SW480 (cell line): ENCODE data around the gene THSD4.
"Not testable (repeated sequence)": the region's sequence is repeated elsewhere in the genome, so short reads cannot be mapped to it uniquely, and the experiment has no call there.

Source experiments
- DNase-seq: peaks from one replicate; pipeline ENCODE4 v3.0.0-alpha.2; 2016; ENCODE audit warnings: low spot score

Gene THSD4

DNA sequence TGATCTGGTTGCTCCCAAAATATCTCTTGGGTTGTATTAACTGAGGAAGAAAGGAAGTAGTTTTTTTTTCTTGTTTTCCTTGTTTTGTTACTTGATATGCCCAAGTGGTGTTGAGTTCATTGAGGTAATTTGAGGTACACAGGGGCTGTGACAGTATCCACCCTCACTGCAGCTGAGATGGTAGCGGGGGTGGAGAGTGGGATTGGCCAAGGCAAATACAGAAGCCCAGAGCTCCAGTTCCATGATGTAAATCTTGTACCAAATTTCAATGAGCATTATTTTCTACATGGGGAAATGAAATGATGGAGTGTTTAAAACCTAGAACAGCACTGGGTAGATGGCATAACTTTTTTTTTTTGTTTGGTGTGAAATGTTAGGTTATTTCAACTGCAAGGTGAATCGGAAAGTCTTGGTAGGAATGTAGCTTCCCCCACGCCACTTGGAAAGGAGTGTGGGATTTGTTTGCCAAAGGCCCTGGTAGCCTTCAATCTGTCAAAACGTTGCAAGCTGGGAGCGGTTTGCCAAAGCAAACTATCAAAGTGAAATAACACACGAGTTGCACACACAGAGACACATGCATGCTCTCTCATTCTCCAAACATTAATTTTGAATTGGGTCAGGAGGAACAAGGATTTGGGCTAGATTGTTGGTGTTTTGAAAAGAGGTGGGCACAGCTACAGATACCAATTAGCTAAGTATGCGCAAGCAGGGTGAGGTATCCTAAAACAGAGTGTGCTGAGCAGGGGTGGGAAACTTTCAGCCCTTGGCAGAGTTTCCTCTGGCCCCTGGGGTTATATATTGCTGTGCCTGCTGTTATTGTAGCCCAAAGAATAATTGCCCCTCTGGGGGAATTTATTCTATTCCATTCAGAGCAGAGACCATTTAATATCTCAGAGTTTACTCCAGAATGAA, 34.6 kb downstream of the THSD4 start:
- no peak for DNase-seq

DNA sequence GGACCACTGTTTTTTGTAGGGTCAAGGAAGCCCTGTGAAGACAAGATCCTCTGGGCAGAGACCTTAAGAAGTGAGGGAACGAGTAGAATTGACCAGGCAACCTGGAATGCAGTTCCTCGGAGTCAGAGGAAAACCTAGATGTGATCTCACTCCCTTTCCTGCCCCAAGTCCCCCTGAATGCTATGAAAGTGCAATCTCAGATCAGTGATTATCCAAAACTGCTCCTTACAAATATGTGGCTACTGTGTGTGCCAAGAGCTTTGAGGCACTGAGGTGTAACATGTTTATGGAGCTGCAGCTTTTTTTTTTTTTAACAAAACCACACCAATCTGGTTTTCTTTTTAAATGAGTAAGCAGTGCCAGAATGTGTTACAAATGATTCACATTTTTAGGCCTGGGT, 35.8 kb downstream of the THSD4 start:
- no peak for DNase-seq

DNA sequence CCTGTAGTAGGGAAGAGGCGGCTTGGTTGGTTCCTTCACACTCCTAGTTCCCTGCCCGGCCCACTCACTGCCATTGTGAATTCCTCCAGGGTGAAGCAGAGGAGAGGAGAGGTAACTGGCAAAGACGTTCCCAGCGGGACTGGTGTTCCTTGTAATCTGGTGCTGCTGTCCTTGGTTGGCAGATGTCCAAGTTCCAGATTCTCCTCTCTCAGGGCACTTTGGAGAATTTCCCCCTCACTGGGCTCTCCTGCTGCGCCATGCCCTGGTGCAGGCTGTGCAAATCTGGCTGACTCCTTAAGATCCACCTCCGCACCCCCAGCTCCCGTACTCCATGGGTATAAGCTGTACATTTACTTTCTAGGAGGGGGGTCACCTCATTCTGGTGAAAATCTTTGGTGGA, 37.3 kb downstream of the THSD4 start:
- no peak for DNase-seq

- DNase-seq = no peak
These were observed 38.7 kb downstream of the THSD4 start for GRCh38 chr15:71153823-71154524.

DNA sequence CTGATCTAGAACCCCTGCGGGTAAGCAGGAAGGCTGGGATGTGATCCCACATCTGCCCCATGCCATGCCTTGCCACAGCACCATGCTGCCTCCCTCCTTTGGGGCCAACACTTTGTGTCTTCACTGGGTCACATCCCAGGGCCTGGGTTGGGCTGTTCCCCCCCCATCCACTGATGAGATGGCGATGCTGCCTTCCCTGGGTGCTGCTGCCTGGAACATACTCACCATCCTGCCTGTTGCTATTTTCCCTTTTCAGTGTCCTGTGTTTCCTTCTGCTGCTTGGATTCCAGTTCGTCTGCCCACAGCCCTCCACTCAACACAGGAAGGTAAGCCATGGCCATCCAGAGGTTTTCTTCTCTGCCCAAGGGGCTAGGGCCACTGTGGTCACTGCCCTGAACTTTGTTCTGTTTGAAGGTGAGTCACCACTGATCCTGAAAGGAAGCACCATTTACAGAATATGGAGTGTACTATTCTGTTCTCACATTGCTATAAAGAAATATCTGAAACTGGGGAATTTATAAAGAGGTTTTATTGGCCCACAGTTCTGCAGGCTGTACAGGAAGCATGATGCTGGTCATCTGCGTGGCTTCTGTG, 39.4 kb downstream of the THSD4 start:
- no peak for DNase-seq

DNA sequence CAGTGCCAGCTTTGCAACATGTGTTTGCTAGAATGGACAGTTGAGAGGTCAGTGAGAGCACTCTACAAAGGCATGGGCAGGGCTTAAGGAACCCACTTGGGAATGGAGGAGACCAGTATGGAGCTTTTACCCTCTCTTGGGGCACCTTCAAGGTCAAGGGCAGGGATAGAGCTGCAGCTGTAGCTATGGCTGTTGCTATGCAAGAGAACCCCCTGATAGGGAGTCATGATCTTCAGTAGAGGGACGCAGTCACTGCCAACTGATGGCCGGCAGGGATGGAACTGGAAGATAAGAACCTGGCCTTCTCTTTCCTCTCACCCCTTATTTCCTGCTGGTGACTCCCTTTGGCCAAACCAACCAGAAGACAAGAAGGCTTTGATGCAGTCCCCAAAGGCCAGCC, 40.3 kb downstream of the THSD4 start:
- DNase-seq = no peak

GRCh38 chr15:71160976-71161375, 45.7 kb downstream of the THSD4 start:
- DNase-seq = no peak

DNA sequence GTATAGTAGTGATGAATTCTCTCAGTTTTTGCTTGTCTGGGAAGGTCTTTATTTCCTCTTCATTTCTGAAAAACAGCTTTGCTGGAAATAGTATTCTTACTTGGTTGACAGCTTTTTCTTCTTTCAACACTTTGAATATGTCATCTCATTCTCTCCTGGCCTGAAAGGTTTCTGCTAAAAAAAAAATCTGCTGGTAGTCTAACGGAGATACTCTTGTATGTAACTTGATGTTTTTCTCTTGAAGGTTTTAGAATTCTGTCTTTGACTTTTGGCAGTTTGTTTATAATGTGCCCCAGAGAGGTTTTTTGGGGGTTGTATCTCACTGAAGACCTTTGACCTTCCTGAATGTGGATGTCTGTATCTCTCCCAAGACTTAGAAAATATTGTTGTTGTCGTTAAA, 47.0 kb downstream of the THSD4 start:
- no peak for DNase-seq

DNA sequence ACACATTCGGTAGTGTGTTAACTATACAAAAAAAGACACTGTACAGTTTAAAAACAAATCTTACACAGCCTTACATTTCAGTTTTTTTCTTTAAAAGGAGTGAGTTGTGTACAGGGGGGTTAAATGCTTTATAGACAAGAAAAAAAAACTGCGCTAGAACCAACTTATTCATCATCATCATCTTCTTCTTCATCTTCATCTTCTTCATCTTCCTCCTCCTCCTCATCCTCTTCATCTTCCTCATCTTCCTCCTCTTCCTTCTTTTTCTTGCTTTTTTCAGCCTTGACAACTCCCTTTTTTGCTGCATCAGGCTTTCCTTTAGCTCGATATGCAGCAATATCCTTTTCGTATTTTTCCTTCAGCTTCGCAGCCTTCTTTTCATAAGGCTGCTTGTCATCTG, 49.3 kb downstream of the THSD4 start:
- DNase-seq = not testable (repeated sequence)

DNA sequence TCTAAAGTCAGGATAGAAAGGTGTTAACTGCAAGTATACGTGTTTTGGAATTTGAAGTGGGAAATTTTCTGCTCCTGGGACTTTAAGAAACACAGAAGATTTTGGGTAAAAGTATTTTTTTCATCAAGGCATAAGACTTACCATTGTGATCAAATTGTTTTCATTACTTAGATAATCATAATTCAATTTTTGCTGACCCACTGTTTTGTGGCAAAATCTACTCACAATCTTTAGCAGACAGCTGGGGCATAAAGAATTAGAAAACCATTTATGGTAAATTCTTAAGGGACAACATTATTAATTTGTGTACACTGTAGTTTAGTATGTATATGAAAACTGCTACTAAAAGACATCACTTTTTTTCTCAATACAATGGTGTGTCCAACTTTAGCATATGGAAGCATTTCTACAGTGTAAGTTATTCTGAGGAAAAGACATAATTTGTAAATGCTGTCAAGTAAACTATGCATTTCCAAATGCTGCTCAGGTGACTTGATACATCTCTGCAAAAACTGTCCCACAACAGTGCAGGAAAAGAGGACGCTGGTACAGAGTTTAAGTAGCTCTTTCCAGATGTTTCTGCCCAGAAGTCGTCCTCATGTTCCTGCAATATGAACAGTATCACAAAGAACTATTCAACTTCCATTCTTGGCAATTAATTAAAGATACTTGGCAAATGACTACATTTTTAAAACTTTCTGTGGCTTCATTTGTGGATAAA, 52.3 kb downstream of the THSD4 start:
- no peak for DNase-seq

DNA sequence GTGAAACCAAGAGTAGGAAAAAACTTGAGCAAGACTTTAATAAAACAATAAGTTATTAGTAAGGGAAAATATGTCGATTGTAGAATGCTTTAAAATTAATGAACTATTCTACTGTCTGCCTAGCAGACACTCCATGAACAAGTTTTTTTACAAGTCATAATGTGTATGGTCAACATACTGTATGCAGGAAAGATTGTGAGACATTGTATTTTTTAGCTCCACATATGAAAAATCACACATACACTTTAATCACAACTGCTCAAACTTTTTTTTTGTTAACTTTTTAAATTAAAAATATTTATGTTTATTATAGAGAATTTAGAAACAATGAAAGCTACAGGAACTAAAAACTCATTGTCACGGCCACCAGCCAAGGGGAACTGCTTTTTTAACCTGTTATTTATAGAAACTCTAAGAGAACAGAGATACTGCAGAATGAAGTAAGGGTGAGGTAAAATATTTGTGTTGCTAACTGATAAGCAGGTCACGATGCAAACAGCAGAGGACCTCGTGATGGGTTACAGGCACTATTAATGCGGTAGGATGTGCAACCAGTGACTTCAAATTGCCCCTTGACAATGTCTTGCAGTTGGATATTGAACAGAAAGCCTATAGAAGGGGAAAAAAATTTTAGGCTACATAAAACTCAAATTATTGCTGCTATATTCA, 53.0 kb downstream of the THSD4 start:
- no peak for DNase-seq

- DNase-seq = no peak
These were observed 54.9 kb downstream of the THSD4 start for GRCh38 chr15:71170163-71170562.

GRCh38 chr15:71171195-71171594, 55.9 kb downstream of the THSD4 start:
- no peak for DNase-seq

GRCh38 chr15:71174360-71174759, 59.1 kb downstream of the THSD4 start:
- DNase-seq = not testable (repeated sequence)

DNA sequence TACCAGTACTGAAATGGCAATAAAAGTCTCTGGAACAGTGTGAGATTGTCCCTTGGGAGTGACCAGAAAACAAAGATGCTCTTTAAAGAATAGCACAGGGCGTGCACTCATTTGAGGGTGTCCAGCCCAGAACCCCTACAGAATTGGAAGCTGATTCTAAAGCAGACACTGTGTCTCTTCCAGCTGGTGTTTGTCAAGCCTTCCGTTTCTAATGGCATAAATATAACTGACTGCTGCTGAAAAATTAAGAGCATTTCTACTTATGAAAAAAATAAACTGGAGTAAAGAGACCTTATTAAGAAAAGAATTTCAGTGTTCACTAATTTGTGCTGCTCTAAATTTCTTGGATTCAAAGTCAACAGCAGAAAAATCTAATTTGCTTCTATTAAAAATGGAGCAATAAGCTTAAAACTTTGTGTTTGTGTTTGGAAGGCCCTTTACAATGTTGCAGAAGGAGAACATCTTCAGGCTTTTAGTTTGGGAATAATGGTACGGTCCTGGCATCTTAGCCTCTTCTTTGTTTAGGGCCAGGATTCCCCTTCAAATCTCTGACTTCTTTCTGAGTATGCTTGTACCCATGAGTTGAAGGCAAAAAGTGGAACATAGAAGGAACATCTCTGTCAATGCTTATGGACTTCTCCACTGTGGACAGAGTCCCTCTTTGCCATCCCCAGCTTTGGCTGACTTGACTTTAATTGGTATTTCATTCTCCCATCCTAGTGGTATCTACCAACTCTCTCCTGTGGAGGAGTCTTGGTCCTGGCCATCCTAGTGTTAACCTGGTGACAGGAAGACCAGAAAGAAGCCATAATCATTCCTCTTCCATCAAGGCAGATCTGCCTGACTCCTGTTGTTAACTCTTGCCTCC, 65.9 kb downstream of the THSD4 start:
- DNase-seq = no peak

- no peak for DNase-seq
These were observed 67.3 kb downstream of the THSD4 start for GRCh38 chr15:71182522-71182921.

- no peak for DNase-seq
These were observed 67.8 kb downstream of the THSD4 start for GRCh38 chr15:71183063-71183462.

- DNase-seq = no peak
These were observed 70.4 kb downstream of the THSD4 start for GRCh38 chr15:71185706-71186105.

DNA sequence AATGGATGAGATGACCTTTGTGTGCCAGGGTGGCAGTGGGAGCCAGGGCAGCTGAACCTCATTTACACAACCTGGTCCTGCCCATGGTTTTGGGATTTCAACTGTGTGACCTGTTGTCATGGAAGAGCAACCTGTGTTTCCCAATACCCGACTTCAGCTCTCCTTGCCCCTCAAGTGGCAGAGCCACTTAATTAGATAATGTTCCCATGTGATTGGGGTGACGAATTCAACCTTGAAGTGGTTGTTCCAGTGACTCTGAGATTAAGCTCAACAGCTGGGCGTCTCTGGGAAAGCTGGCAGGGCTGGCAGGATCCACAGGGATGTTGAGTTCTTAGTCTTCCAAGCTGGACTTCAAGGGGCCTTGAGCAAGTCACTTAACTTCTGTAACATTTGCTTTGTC, 71.0 kb downstream of the THSD4 start:
- no peak for DNase-seq

DNA sequence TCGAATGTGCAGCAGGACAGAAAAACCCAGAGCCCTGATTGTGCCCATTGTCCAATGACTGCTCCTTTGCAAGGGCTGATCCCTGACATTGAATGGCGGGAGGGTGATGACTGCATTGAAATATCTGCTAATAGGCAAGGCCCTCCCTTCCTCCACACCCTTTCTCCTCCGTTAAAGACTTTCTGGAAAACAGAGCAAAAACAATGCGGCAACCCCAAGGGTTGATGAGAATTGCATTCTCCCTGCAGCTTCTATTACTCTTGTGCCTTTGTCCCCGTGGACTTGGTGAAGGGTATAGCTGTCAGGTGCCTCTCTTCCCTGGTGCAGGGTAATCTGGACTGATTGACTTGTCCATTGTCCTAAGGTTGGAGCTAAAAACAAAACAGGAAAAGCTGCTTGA, 71.8 kb downstream of the THSD4 start:
- DNase-seq = no peak

DNA sequence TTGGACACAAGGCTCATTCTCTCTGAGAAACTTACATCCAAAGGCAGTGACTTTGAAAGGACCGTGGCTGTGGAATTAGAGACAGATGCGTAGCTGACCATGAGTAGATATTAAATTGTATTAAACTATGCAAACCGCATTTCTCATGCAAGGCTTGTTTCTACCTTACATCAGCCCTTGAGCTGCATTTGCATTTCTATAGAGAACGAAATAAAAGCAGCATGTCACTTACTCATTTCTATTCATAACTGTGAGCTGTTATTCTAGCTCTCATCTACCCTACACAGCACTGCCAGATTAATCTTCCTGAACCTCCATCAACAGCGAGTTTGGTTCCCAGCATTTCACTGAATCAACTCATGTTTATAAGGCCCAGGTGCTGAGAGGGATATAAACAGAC, 72.3 kb downstream of the THSD4 start:
- no peak for DNase-seq
